Activated CD4-positive, alpha-beta memory T cell treated with anti-CD3 and anti-CD28 coated beads, Interleukin-2, amount 10 ng/mL, durations not matched to agents 7 days and 5 days (primary cell): ENCODE results near the gene NLGN1. TPM values are rescaled to one million over a fixed set of nuclear protein-coding genes. Genes with fewer than 3 reads are reported as not detected.

Source experiments
- CTCF ChIA-PET: fragments of 350-600 bp; sonication (Branson Sonifier 250); formaldehyde crosslinking; loops from one replicate; lab custom pipeline; 2021; ENCODE audit warnings: antibody characterized with exemption, inconsistent platforms; lab: Charles Lee
- POLR2A ChIA-PET: fragments of 350-600 bp; sonication (Branson Sonifier 250); formaldehyde crosslinking; loops from one replicate; lab custom pipeline; 2021; ENCODE audit warnings: antibody characterized with exemption; lab: Charles Lee
- DNase-seq: peaks from one replicate; pipeline ENCODE4 v3.0.0-alpha.2; 2020
- H3K27ac Mint-ChIP-seq: one replicate; pipeline ENCODE4 v1.8.0; 2021; ENCODE audit warnings: mild to moderate bottlenecking, mixed read lengths
- H3K27me3 Mint-ChIP-seq: one replicate; pipeline ENCODE4 v1.8.0; 2021; ENCODE audit warnings: mixed read lengths
- H3K36me3 Mint-ChIP-seq: one replicate; pipeline ENCODE4 v1.8.0; 2021; ENCODE audit warnings: low read depth, mixed read lengths
- H3K4me1 Mint-ChIP-seq: one replicate; pipeline ENCODE4 v1.8.0; 2021; ENCODE audit warnings: mixed read lengths
- H3K4me3 Mint-ChIP-seq: one replicate; pipeline ENCODE4 v1.8.0; 2021; ENCODE audit warnings: mild to moderate bottlenecking, mixed read lengths
- H3K9me3 Mint-ChIP-seq: one replicate; pipeline ENCODE4 v1.8.0; 2021; ENCODE audit warnings: mixed read lengths
- total RNA-seq, 2 experiments: library from RNA; stranded (reverse); gene quantifications; one replicate each; pipeline ENCODE4 v1.2.3, GENCODE V29; 2021

The NLGN1 gene
- total RNA-seq, 2 experiments from 2014 or later = not detected

DNA sequence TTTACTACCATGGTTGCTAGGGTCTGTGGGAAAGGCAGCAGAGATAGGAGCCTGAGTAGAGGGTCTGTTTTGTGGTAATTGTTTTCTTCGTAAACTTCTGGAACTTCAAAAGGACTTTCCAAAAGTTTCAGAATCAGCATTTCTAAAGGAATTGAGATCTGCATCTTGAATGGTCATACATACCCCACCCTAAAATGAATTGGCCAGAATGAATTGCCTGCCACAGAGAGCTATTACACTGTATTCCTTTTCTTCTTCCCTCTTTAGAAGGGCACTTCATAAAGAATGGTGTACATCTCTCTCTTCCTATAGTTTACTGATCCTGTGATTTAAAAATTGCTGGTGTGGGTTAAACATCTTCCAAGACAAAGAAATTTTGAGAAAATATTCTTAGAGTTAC lies 525.7 kb downstream of the NLGN1 start:
- Mint-ChIP-seq H3K4me1 (no peaks in the 10 kb centered on the region), H3K36me3 (no peaks in the 10 kb centered on the region), H3K27me3 (no peaks in the 10 kb centered on the region), H3K4me3 (no peak overlapping the region), H3K9me3 (peaks cover 2% of the 10 kb centered on the region), H3K27ac (no peak overlapping the region)
- DNase-seq = no peak
- ChIA-PET CTCF (no interaction called here), POLR2A (no interaction called here)

DNA sequence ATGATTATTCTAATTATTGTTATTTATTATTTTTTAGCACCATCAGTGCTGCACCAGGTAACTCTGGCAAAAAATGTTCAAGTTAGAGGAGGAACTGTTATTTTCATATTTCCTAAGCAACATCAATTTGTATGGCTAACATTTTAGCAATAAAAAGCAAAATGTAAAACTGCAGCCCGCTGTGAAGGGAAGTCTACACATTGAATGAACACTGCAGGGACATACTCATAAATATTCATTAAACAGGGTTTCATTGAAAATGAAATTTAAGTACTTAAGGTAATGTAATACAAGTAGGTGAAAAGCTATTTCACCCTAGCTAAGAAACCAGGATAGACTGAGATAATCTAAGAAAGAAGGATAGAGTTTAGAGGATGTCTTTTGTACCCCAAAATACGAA lies 532.7 kb downstream of the NLGN1 start:
- Mint-ChIP-seq H3K27ac (no peak overlapping the region), H3K4me3 (no peak overlapping the region), H3K27me3 (no peaks in the 10 kb centered on the region), H3K36me3 (no peaks in the 10 kb centered on the region), H3K9me3 (peaks cover 4% of the 10 kb centered on the region), H3K4me1 (no peaks in the 10 kb centered on the region)
- POLR2A ChIA-PET = no interaction called here
- CTCF ChIA-PET = no interaction called here
- no peak for DNase-seq

DNA sequence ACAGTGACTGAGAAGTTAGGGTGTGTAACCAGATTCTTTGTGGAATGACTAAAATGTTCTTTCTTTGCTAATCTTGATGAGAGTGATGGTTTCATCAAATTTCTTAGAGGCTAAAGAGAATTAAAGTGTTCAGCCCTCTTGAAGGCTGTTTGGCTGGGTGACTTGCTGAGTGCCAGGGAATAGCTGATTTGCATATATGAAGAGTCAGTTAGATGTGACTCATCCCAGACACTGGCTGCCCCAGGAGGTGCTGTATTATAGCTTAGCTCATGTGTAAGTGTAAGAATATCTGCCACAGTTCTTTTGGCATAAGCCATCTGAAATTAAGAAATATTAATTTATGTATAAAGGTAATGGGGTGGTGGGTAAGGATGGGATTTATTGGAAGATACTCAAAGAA lies 535.1 kb downstream of the NLGN1 start:
- H3K36me3 Mint-ChIP-seq = no peaks in the 10 kb centered on the region
- ChIA-PET CTCF (no interaction called here), POLR2A (no interaction called here)
- no peak for DNase-seq
- H3K4me1 Mint-ChIP-seq = no peaks in the 10 kb centered on the region
- H3K4me3 Mint-ChIP-seq = no peak overlapping the region
- H3K27ac Mint-ChIP-seq = no peak overlapping the region
- peaks cover 2% of the 10 kb centered on the region for H3K9me3 Mint-ChIP-seq
- H3K27me3 Mint-ChIP-seq = no peaks in the 10 kb centered on the region

DNA sequence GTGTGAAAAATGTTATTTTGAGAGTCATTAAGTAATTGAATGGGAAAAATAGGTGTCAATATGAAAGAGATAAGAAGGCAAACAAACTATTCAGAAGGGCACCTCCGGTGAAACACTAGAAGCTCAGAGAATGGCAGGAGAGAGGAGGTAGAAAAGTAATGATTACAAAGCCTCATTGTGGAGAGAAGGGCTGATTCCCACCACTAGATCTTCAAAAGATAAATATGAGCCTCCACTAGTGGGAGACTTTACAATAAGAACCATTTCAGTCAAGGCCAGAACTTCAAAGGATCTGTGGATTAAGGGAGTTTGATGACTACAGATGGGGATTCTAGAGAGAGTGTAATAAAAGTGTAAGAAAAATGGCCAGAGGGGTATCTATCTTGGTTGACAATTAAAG lies 535.6 kb downstream of the NLGN1 start:
- H3K36me3 Mint-ChIP-seq = no peaks in the 10 kb centered on the region
- no peak for DNase-seq
- H3K27me3 Mint-ChIP-seq = no peaks in the 10 kb centered on the region
- H3K4me3 Mint-ChIP-seq = no peak overlapping the region
- no peaks in the 10 kb centered on the region for H3K4me1 Mint-ChIP-seq
- ChIA-PET POLR2A (no interaction called here), CTCF (no interaction called here)
- H3K9me3 Mint-ChIP-seq = peaks cover 2% of the 10 kb centered on the region
- H3K27ac Mint-ChIP-seq = no peak overlapping the region

DNA sequence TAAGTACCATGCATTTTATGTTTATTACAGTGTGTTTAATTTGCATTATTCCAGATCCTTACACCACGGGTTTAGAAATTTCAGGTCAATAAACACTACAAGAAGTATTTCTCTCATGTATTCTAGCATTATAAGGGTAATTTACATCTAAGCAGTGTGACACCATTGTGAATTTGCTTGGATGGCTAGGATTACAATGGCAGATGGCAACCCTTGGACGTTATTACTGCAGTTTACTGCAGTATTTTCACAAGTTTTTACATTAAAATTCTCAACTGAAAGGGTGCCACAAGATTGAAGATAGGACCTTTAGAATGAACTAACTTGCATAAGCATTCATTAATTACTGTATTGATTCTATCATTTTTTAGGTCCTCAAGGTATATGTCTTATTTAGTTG lies 538.8 kb downstream of the NLGN1 start:
- DNase-seq = no peak
- no peaks in the 10 kb centered on the region for H3K4me1 Mint-ChIP-seq
- ChIA-PET POLR2A (no interaction called here), CTCF (no interaction called here)
- H3K9me3 Mint-ChIP-seq = peaks cover 2% of the 10 kb centered on the region
- H3K27ac Mint-ChIP-seq = no peak overlapping the region
- no peak overlapping the region for H3K4me3 Mint-ChIP-seq
- H3K36me3 Mint-ChIP-seq = no peaks in the 10 kb centered on the region
- H3K27me3 Mint-ChIP-seq = no peaks in the 10 kb centered on the region

DNA sequence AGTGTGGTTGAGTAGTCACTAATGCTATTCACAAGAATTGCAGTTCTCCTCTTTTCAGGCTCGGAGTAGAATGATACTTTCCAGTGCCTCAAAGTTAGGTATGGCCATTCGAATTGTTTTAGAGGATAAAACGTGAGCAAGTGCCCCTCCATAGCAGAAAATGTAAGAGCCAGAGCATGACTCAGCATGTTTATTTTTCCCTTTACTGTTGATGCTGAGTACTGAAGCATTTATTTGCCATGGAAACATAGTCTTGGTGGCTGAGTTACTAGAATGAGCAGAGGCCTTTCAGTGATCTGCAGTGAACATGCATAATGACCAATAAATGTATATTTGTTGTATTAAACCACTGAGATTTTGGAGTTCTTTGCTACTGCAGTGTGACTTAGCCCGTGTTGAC lies 540.6 kb downstream of the NLGN1 start:
- Mint-ChIP-seq H3K9me3 (no peaks in the 10 kb centered on the region), H3K4me1 (no peaks in the 10 kb centered on the region), H3K36me3 (no peaks in the 10 kb centered on the region), H3K4me3 (no peak overlapping the region), H3K27ac (no peak overlapping the region), H3K27me3 (no peaks in the 10 kb centered on the region)
- CTCF ChIA-PET = no interaction called here
- no peak for DNase-seq
- POLR2A ChIA-PET = no interaction called here

DNA sequence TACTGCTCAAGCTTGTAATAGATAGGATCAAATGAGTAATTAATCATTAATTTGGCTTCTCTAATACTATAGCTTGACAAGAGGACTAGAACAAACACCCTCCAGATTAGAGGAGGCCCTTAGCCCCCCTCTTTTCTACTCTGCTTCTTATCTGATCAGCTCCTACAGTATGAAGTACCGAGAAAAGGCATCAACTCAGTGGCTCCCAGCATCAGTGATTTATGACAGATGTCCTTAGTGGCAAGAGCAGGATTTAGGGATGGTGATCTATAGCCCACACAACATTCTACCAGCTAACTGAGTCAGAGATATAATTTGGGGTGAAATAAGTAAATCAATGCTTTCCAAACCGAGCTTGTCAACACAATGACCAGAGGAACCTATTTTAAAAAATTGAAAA lies 541.1 kb downstream of the NLGN1 start:
- CTCF ChIA-PET = no interaction called here

DNA sequence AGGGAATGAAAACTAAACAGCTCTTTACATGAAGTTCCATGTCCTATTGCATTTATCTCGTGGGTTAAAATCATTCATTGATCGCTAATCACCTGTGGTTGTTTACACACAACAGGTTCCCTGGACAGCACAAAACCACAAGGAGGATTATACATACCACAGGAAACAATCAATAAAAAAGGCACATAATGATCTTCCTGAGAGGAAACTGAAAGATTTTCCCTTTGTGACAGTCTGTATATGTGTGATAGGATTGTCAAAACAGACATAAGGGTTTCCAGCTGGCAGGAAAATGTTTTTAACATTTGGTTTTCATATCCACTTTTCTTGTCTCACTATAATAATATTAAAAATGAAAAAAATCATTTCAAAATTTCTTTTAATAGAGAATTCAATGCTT lies 541.8 kb downstream of the NLGN1 start:
- H3K4me3 Mint-ChIP-seq = no peak overlapping the region
- H3K36me3 Mint-ChIP-seq = no peaks in the 10 kb centered on the region
- H3K27me3 Mint-ChIP-seq = no peaks in the 10 kb centered on the region
- ChIA-PET POLR2A (no interaction called here), CTCF (interaction anchor here (0.6 kb wide), 1 partner anchor 29 kb away, joined by 3 read pairs; no protein-coding TSS in a partner anchor)
- H3K27ac Mint-ChIP-seq = no peak overlapping the region
- no peak for DNase-seq
- H3K4me1 Mint-ChIP-seq = no peaks in the 10 kb centered on the region
- H3K9me3 Mint-ChIP-seq = no peaks in the 10 kb centered on the region

More for the DNA sequence above, 541.1 kb downstream of the NLGN1 start:
- no peaks in the 10 kb centered on the region for H3K36me3 Mint-ChIP-seq
- H3K4me3 Mint-ChIP-seq = no peak overlapping the region
- H3K27ac Mint-ChIP-seq = no peak overlapping the region
- H3K4me1 Mint-ChIP-seq = no peaks in the 10 kb centered on the region
- no peaks in the 10 kb centered on the region for H3K27me3 Mint-ChIP-seq
- POLR2A ChIA-PET = no interaction called here
- no peaks in the 10 kb centered on the region for H3K9me3 Mint-ChIP-seq
- no peak for DNase-seq

DNA sequence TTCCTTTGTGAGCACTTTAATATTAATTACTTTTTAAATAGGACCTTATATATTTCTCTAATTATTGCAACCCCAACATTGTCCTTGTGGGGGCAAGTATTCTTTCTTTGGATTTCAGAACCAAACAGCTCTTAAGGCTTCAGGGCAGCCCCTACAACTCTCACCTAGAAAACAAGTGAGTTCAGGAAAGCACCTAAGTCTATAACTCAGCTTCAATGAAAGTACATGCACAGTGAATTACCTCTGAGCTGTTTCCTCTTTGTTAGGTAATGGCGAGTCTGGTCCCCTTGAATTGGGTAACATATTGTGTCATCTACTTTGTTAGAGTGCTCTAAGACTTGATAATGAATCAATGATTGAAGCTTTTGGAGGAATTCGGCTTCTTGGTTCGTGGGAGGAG lies 545.7 kb downstream of the NLGN1 start:
- Mint-ChIP-seq H3K4me3 (no peak overlapping the region), H3K27me3 (no peaks in the 10 kb centered on the region), H3K4me1 (no peaks in the 10 kb centered on the region), H3K27ac (no peak overlapping the region), H3K36me3 (no peaks in the 10 kb centered on the region), H3K9me3 (peaks cover 3% of the 10 kb centered on the region)
- CTCF ChIA-PET = no interaction called here
- DNase-seq = no peak
- POLR2A ChIA-PET = no interaction called here

DNA sequence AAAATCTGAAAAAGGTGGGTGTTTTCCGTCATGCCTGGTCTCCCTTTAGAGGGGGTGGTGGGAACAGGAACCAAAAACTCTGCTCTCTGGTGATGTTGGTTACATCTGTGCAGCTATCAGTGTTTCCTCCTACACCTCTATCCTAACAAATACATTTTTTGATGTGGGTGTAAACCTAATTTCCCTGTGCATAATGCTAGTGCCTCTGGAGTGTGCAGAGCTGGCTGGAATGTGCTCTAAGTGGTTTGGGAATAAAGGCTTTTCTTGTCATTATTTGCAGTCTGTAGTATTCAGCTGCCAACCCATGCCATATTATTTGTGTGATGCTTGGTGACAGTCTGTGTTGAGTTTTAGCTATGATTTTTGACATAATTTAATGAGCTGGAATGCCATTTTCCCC lies 547.6 kb downstream of the NLGN1 start:
- peaks cover 3% of the 10 kb centered on the region for H3K9me3 Mint-ChIP-seq
- no peaks in the 10 kb centered on the region for H3K27me3 Mint-ChIP-seq
- no peak overlapping the region for H3K4me3 Mint-ChIP-seq
- POLR2A ChIA-PET = no interaction called here
- CTCF ChIA-PET = no interaction called here
- H3K36me3 Mint-ChIP-seq = no peaks in the 10 kb centered on the region
- no peak for DNase-seq
- H3K4me1 Mint-ChIP-seq = no peaks in the 10 kb centered on the region
- no peak overlapping the region for H3K27ac Mint-ChIP-seq

DNA sequence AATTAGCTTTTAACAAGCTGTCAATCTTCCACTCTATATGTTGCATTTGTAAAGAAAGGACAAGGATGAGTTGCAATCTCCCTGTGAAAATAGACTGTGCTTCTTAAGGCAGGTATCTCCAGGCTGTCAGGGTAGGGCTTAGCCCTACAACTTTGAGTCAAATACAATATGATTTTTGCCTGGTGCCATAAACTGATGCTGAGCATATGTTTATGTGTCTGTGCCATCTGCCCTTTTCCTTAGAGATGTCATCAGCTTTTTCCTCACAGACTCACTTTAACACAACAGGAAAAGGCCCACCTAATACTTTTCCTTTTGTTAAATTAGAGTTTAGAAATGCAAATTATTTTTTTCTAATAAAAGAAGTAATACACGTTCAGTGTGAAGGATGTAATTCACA lies 548.3 kb downstream of the NLGN1 start:
- ChIA-PET CTCF (no interaction called here), POLR2A (no interaction called here)
- Mint-ChIP-seq H3K4me1 (no peaks in the 10 kb centered on the region), H3K27ac (no peak overlapping the region), H3K27me3 (no peaks in the 10 kb centered on the region), H3K9me3 (peaks cover 3% of the 10 kb centered on the region), H3K4me3 (no peak overlapping the region), H3K36me3 (no peaks in the 10 kb centered on the region)
- no peak for DNase-seq

DNA sequence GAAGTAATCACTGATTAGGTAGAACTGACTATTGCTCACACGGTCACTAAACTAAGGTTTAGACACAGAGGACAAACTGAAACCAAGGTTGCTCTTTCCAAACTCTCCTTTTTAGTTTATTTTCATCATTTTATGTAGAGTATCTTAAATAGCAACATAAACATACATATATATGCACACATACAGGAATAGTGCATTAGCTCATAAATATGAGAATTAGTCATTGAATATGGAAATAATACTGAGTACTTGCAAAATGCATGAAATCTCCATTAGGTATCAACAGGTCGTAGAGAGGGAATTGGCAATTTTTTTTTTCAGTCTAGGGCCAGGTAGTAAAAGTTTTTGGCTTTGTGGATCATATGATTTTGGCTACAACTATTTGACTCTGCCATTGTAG lies 557.1 kb downstream of the NLGN1 start:
- ChIA-PET CTCF (no interaction called here), POLR2A (no interaction called here)
- H3K36me3 Mint-ChIP-seq = no peaks in the 10 kb centered on the region
- no peak overlapping the region for H3K4me3 Mint-ChIP-seq
- no peaks in the 10 kb centered on the region for H3K4me1 Mint-ChIP-seq
- H3K27ac Mint-ChIP-seq = no peak overlapping the region
- DNase-seq = no peak
- H3K27me3 Mint-ChIP-seq = no peaks in the 10 kb centered on the region
- H3K9me3 Mint-ChIP-seq = no peaks in the 10 kb centered on the region

DNA sequence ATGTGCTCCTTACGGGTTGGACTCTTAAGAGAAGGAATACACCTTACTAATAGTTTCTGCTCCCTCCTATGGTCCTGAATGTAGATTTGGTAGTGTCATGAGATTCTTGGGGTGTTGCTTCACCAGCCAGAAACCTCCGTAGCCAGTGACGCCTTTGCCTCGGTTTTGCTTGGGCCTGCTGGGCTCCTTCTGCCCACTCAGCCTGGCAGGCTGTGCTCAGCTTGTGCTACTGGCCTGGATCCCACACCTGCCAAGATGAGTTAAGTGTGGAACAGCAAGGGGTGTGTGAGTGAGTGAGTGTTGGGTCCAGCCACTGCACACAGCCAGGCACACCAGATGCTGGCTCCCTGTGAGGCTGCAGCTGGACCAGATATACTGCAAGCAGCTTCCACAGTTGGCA lies 560.1 kb downstream of the NLGN1 start:
- Mint-ChIP-seq H3K27ac (no peak overlapping the region), H3K4me3 (no peak overlapping the region), H3K36me3 (no peaks in the 10 kb centered on the region)

DNA sequence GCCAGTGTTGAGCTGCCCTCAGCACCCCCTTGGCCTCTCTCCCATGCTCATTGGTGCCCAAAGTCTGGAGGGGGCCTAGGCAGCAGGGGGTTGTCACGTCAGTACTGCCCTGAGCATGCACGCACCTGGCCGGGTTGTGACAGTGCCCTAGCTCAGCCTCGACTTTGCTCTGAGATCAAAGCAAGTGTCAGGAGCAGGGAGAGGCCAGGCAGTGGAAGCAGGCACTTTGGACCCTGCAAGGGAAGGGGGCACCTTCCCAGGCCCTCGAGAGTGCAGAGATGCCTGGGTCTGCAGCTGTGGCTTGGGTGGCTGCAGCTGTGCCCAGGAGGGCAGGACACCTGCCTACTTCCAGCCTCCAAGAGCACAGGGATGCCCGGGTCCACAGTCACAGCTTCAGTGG lies 561.3 kb downstream of the NLGN1 start:
- Mint-ChIP-seq H3K27ac (no peak overlapping the region), H3K4me3 (no peak overlapping the region), H3K36me3 (no peaks in the 10 kb centered on the region), H3K27me3 (no peaks in the 10 kb centered on the region), H3K9me3 (no peaks in the 10 kb centered on the region), H3K4me1 (no peaks in the 10 kb centered on the region)
- ChIA-PET CTCF (no interaction called here), POLR2A (no interaction called here)
- no peak for DNase-seq

More for the DNA sequence above, 560.1 kb downstream of the NLGN1 start:
- CTCF ChIA-PET = no interaction called here
- no peaks in the 10 kb centered on the region for H3K27me3 Mint-ChIP-seq
- H3K4me1 Mint-ChIP-seq = no peaks in the 10 kb centered on the region
- POLR2A ChIA-PET = no interaction called here
- DNase-seq = no peak
- no peaks in the 10 kb centered on the region for H3K9me3 Mint-ChIP-seq

DNA sequence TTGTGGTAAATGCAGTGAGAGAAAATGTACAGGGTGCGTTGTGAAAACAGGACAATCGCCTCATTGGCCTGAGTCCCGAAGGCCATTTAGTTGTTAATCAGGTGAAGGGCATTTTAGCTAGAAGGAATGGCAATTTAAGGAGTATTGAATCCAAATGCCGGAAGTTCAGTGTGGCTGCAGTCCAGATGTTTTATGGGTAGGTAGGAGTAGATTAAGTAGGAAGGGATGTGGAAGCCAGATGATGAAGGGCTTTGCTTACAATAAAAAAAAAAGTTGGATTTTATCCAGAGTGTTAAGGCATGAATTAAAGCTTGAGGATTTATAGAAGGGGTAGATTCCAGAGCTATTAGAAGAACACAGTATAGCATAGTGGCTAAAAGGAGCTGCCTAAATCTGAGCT lies 572.7 kb downstream of the NLGN1 start:
- POLR2A ChIA-PET = no interaction called here
- CTCF ChIA-PET = no interaction called here
- no peak overlapping the region for H3K4me3 Mint-ChIP-seq
- no peaks in the 10 kb centered on the region for H3K36me3 Mint-ChIP-seq
- H3K27me3 Mint-ChIP-seq = no peaks in the 10 kb centered on the region
- no peaks in the 10 kb centered on the region for H3K4me1 Mint-ChIP-seq
- no peaks in the 10 kb centered on the region for H3K9me3 Mint-ChIP-seq
- no peak overlapping the region for H3K27ac Mint-ChIP-seq
- no peak for DNase-seq
